ENCODE data around the gene GOLGA5.

GRCh38 chr14:92794547-92794941 lies 439 bp downstream of the GOLGA5 start:
- TF ChIP-seq CTCF (conservative IDR thresholded peaks at IDR 0.05; ENCODE audit: low read depth, low read length): no peak
- TF ChIP-seq EZH2 (IDR thresholded peaks at IDR 0.05; ENCODE audit: low read length, unreplicated experiment): no peak

All from PC-3 (cell line).